Ovary (tissue), 9 donors: ENCODE results near the gene SAMD5. TPM values are rescaled to one million over a fixed set of nuclear protein-coding genes. Genes with fewer than 3 reads are reported as not detected.

Experiments used
- DNase-seq, 5 donors: peaks; one replicate each; pipeline ENCODE4 v3.0.0-alpha.2; 2019 to 2020
- H3K27ac ChIP-seq, 2 donors: fragments of 200-600 bp; one replicate each; pipeline versions ENCODE4 v1.5.1 to v1.8.0; 2019 to 2022
- H3K27me3 ChIP-seq: fragments of 200-600 bp; one replicate; pipeline ENCODE4 v1.8.0; 2022
- H3K36me3 ChIP-seq: fragments of 200-600 bp; sonication (generic); one replicate; pipeline ENCODE4 v1.5.1; 2019
- H3K4me1 ChIP-seq: one replicate; pipeline ENCODE4 v1.8.1; 2013; ENCODE audit warnings: mild to moderate bottlenecking, moderate library complexity; ENCODE audit not compliant: insufficient read depth
- H3K4me3 ChIP-seq: fragments of 200-600 bp; sonication (generic); one replicate; pipeline ENCODE4 v1.5.1; 2017
- H3K9me3 ChIP-seq, 2 donors: fragments of 200-600 bp in 1 of 2; sonication (generic) in 1 of 2; one replicate each; pipeline versions ENCODE4 v1.5.1 to v1.8.1; 2013 to 2019; ENCODE audit warnings: mild to moderate bottlenecking in 1 of 2, moderate library complexity in 1 of 2
- CTCF ChIP-seq, 3 donors: fragments of 450-650 bp in 2 of 3; fragments of 200-600 bp in 1 of 3; IDR thresholded peaks; one replicate each; pipeline versions ENCODE4 v1.5.1 to v1.8.0; 2016 to 2022; ENCODE audit warnings: antibody characterized with exemption in 3 of 3, mild to moderate bottlenecking in 1 of 3
- EP300 ChIP-seq: sonication (generic); formaldehyde crosslinking; IDR thresholded peaks from one replicate; pipeline ENCODE4 v1.6.1; 2017; ENCODE audit warnings: antibody characterized with exemption
- POLR2A ChIP-seq: fragments of 450-650 bp; IDR thresholded peaks from one replicate; pipeline ENCODE4 v1.6.1; 2017; ENCODE audit warnings: antibody characterized with exemption, mild to moderate bottlenecking, moderate library complexity
- WGBS, 3 donors: extraction: QIAGEN DNeasy Blood & Tissue Kit in 1 of 3; methylation state at CpG; one replicate each; pipeline versions ENCODE4 v1.1.5 to v1.1.7; 2013 to 2017; 5-methylcytosine and 5-hydroxymethylcytosine counted together
- intact Hi-C, 4 donors: fragments of 100-400 bp; cut with DNase I; formaldehyde crosslinking; loops; one replicate each; pipeline versions ENCODE4 v1.11.0 to v1.15.1; 2022 to 2023
- polyA plus RNA-seq, 2 donors: library from polyadenylated mRNA; stranded (reverse); fragments of 200-250 nt in 1 of 2; fragments of 350-450 nt in 1 of 2; fragmentation: Illumina TruSeq in 1 of 2; extraction: RNeasy Lipid Tissue Mini Kit (QIAGEN cat#74804) in 1 of 2; gene quantifications; one replicate each; pipeline ENCODE4 v1.2.3, GENCODE V29; 2013 to 2014
- total RNA-seq, 7 donors: library from RNA; depleted of rRNA in 2 of 7; stranded (reverse); fragments of >200 nt in 2 of 7; fragmentation: NEBNext Ultra II Directional in 3 of 7; extraction: Animal tissue kit (Norgen Biotek cat#: 25700) in 3 of 7; gene quantifications; one replicate each; pipeline versions ENCODE4 v1.1.0 to v1.2.4, GENCODE V29; 2016 to 2023
- donor health status: DM: no; HTN: no; CAD: no; lungs with moderate emphysema.
- donor health status: DM: no; HTN: no; CAD: no.
- donor health status: Bipolar disorder and iron deficiency.
- donor health status: DM: yes; HTN: yes; CAD: no.
- donor health status: DM: no; HTN: no; CAD: no.
- donor health status: DM: yes; HTN: yes; CAD: no.

SAMD5 gene
- total and polyA plus RNA-seq, 9 donors = 0.13 to 3.9 (median 1.6) TPM

DNA sequence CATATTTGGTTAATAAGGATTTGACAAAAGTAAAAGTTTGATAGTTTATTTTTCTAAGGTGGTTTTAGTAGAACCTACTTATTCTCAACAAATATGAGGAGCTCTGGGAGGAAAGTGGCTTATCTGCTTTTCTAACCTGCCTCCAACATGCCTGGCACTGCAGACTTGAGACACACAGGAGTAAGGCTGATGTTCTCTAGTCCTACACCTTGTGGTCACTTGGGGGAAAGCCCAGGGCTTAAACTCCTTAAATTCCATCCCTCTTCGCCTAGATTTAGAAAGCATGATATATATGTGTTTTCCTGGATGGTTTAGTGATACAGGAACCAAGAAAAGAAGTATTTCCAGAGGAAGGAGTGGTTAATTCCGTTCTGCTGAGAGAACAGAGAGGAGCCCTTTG is 39.9 kb upstream of the SAMD5 start:
- Histone ChIP-seq H3K4me1 (no peaks in the 10 kb centered on the region), H3K9me3 (no peaks in the 10 kb centered on the region), H3K36me3 (no peaks in the 10 kb centered on the region), H3K27me3 (no peaks in the 10 kb centered on the region), H3K27ac (no peak overlapping the region), H3K4me3 (no peak overlapping the region)
- WGBS, 3 donors = 65 to 78% (median 74%) methylated on average over 2 of the region's 2 CpGs
- intact Hi-C loops = no loop called here
- DNase-seq = no peak
- TF ChIP-seq EP300 (no peak), POLR2A (no peak), CTCF (IDR thresholded peaks at IDR 0.05) (no peak)

- Histone ChIP-seq H3K27ac (no peak overlapping the region), H3K9me3 (no peaks in the 10 kb centered on the region), H3K4me3 (no peak overlapping the region), H3K4me1 (no peaks in the 10 kb centered on the region), H3K36me3 (no peaks in the 10 kb centered on the region), H3K27me3 (no peaks in the 10 kb centered on the region)
- 77 to 86% (median 79%) methylated on average over 2 of the region's 2 CpGs for WGBS, 3 donors
- no peak for TF ChIP-seq EP300
- no peak for TF ChIP-seq CTCF (IDR thresholded peaks at IDR 0.05)
- no peak for TF ChIP-seq POLR2A
- no peak for DNase-seq
- intact Hi-C loops = no loop called here
Observed at GRCh38 chr6:147479857-147480256, 28.6 kb upstream of the SAMD5 start.

DNA sequence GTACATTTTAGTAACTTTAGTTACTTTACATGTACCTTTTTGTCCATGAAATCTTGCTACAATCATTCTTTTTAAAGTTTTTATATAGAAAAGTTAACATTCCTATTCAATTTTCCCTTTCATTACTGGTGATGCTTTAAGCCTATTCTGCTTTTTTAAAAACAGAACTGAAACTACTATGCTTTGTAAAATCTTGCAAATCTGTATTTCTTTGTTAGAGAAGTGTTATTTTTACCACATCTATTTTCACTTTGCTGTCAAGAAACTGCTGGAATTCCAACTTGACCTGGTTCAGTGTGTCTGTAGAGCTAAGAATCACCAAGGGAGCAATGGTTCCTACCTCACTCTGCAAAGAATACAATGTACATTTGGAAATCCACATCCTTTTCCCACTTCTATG is 21.8 kb upstream of the SAMD5 start:
- TF ChIP-seq POLR2A = no peak
- TF ChIP-seq CTCF (IDR thresholded peaks at IDR 0.05) = no peak
- TF ChIP-seq EP300 = no peak
- Histone ChIP-seq H3K27me3 (no peaks in the 10 kb centered on the region), H3K27ac (no peak overlapping the region), H3K36me3 (no peaks in the 10 kb centered on the region), H3K4me3 (no peak overlapping the region), H3K4me1 (no peaks in the 10 kb centered on the region), H3K9me3 (no peaks in the 10 kb centered on the region)
- intact Hi-C loops = no loop called here
- no peak for DNase-seq

GRCh38 chr6:147497472-147497871 is 11.0 kb upstream of the SAMD5 start:
- no peak overlapping the region for H3K27ac ChIP-seq
- 94 to 97% (median 96%) methylated on average over 1 of the region's 1 CpG for WGBS, 3 donors
- DNase-seq = no peak
- H3K36me3 ChIP-seq = no peaks in the 10 kb centered on the region
- TF ChIP-seq EP300 = no peak
- TF ChIP-seq CTCF (IDR thresholded peaks at IDR 0.05) = no peak
- no peak for TF ChIP-seq POLR2A
- no peaks in the 10 kb centered on the region for H3K27me3 ChIP-seq
- no peaks in the 10 kb centered on the region for H3K9me3 ChIP-seq
- no peak overlapping the region for H3K4me3 ChIP-seq
- intact Hi-C loops = no loop called here
- H3K4me1 ChIP-seq = no peaks in the 10 kb centered on the region

- intact Hi-C loops = loop anchor here in 3 of 4 donors (10.0 kb wide), 3 partner anchors 641 to 661 kb away; no protein-coding TSS in a partner anchor
- H3K27me3 ChIP-seq = no peaks in the 10 kb centered on the region
Observed at GRCh38 chr6:147503587-147503986, 4.9 kb upstream of the SAMD5 start.

More at GRCh38 chr6:147503587-147503986, 4.9 kb upstream of the SAMD5 start:
- Histone ChIP-seq H3K27ac (no peak overlapping the region), H3K4me3 (no peak overlapping the region), H3K9me3 (no peaks in the 10 kb centered on the region), H3K4me1 (no peaks in the 10 kb centered on the region), H3K36me3 (no peaks in the 10 kb centered on the region)
- 79 to 88% (median 85%) methylated on average over 3 of the region's 3 CpGs for WGBS, 3 donors
- no peak for DNase-seq
- no peak for TF ChIP-seq CTCF (IDR thresholded peaks at IDR 0.05)
- TF ChIP-seq EP300 = no peak
- TF ChIP-seq POLR2A = no peak
